UCSD-AML1 (cell line): ENCODE measurements around the gene NOP58.
"Not testable (repeated sequence)": the region's sequence is repeated elsewhere in the genome, so short reads cannot be mapped to it uniquely, and the experiment has no call there.

ENCODE experiments used
- DNase-seq: peaks from one replicate; lab custom pipeline; 2025; ENCODE audit not compliant: unreplicated experiment; lab: John Stamatoyannopoulos, UW

NOP58 gene

GRCh38 chr2:202299712-202300111 is 34.1 kb downstream of the NOP58 start:
- DNase-seq: no peak

GRCh38 chr2:202306034-202306433 is 40.5 kb downstream of the NOP58 start:
- no peak for DNase-seq

- no peak for DNase-seq
Measured at GRCh38 chr2:202307690-202308089, 42.1 kb downstream of the NOP58 start.

- no peak for DNase-seq
Measured at GRCh38 chr2:202311823-202312388, 46.3 kb downstream of the NOP58 start.

DNA sequence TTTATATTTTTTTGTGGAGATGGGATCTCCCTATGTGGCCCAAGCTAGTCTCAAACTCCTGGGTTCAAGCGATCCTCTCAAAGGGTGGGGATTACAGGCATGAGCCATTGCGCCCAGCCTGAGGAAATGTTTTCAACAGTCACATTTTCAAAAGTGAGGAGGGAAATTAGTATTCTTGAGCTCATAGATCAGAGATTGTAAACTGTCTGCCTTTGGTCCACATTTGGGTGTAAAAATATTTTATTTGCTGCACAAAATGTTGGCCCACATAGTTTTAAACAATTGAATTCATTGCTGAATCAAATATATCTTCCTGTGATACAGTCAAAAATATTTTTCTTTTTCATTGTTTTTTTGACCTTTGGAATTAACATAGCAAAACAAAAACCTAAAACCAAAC is 48.6 kb downstream of the NOP58 start:
- no peak for DNase-seq

- no peak for DNase-seq
Measured at GRCh38 chr2:202317080-202317857, 51.7 kb downstream of the NOP58 start.

DNA sequence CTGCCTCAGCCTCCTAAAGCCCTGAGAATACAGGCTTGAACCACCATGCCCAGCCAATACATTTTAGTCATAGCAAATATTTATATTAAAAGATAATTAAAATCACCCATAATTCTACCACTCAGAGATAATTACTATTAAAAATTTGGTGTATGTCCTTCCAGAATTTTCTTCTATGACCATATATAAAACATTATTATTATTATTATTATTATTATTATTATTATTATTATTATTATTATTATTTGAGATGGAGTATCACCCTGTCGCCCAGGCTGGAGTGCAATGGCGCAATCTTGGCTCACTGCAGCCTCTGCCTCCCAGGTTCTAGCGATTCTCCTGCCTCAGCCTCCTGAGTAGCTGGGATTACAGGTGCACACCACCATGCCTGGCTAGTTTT is 54.8 kb downstream of the NOP58 start:
- DNase-seq: not testable (repeated sequence)

DNA sequence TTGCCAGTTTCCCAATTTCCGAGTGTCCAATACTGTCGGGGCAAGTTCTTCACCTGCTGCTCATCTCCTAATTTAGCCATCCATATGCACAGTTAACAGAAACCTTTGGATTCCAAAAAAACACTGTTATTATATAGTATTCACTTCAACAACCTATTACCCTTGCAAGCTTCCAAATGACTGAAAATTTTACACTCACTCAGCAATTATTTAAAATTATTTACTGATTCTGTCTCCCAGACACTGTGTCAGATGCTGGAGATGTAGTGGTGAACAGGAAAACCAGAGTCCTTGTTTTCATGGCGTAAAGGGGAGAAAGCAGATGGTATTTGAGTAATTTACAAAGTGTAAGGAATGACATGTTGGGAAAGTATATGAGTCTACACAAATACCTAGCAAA is 56.9 kb downstream of the NOP58 start:
- no peak for DNase-seq

DNA sequence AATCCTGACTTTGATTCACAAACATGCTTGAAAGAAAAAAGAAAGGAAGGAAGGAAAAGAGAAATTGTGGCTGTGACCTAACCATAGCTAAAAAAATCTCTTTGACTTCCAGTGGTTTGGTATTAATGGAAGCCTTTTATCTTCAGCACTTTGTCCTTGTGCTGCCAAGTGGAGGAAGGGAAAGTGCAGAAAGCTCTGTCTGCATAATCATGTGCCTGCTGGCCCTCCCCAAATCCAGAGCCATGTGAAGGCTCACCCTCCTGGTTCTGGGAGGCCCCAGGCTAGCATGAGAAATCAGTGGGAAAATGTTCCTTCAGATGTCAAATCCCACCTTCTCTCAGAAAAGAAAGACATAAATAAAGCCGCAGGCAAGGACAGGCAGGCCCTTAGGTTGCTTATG is 62.3 kb downstream of the NOP58 start:
- no peak for DNase-seq

- no peak for DNase-seq
Measured at GRCh38 chr2:202335791-202336467, 70.4 kb downstream of the NOP58 start.

DNA sequence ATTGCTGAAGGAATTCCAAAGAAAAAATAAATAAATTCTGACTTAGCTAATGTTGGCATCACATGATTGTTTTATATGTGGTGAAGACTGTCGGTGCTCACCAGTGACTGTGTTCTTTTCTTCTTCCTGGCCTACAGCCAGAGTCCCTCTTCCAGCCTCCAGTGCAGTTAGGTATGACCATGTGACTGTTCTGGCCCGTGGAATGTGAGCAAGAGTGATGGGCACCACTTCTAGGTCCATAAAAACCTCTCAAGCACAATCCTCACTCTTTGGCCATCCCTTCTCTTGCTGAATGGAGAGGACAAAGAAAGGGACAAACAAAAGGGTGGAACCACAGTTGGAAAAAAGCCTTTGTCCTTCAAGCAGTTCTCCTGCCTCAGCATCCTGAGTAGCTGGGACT is 71.6 kb downstream of the NOP58 start:
- no peak for DNase-seq

- no peak for DNase-seq
Measured at GRCh38 chr2:202337706-202338346, 72.3 kb downstream of the NOP58 start.

GRCh38 chr2:202339071-202339870 is 73.7 kb downstream of the NOP58 start:
- no peak for DNase-seq

GRCh38 chr2:202344178-202344577 is 78.6 kb downstream of the NOP58 start:
- DNase-seq: no peak

GRCh38 chr2:202346180-202346579 is 80.6 kb downstream of the NOP58 start:
- DNase-seq: no peak
